Right cardiac atrium (tissue), 5 donors: Measurements from ENCODE around the gene RAB26. TPM values are rescaled to one million over a fixed set of nuclear protein-coding genes. Genes with fewer than 3 reads are reported as not detected.
"Not testable (repeated sequence)": the region's sequence is repeated elsewhere in the genome, so short reads cannot be mapped to it uniquely, and the experiment has no call there.

Experiments
- ATAC-seq, 2 donors: fragments of 200-7000 bp; cut with Tn5 transposase; one replicate each; pipeline versions ENCODE4 v1.8.0 to v1.9.1; 2020; ENCODE audit warnings: moderate library complexity in 2 of 2, mild to moderate bottlenecking in 1 of 2
- DNase-seq, 3 donors: peaks; one replicate each; pipeline ENCODE4 v3.0.0-alpha.2; 2020
- H3K27ac ChIP-seq: one replicate; pipeline ENCODE4 v1.5.1; 2013; ENCODE audit warnings: mild to moderate bottlenecking, low read length, control low read depth, moderate library complexity
- H3K27me3 ChIP-seq: one replicate; pipeline ENCODE4 v1.6.1; 2013; ENCODE audit not compliant: control insufficient read depth, insufficient read depth
- H3K4me1 ChIP-seq: one replicate; pipeline ENCODE4 v1.6.1; 2013; ENCODE audit warnings: low read length; ENCODE audit not compliant: control insufficient read depth, insufficient read depth
- H3K4me3 ChIP-seq: one replicate; pipeline ENCODE4 v1.5.1; 2013; ENCODE audit warnings: low read length, control low read depth
- H3K9me3 ChIP-seq: one replicate; pipeline ENCODE4 v1.6.1; 2013; ENCODE audit warnings: low read length; ENCODE audit not compliant: control insufficient read depth
- WGBS: extraction: QIAGEN DNeasy Blood & Tissue Kit; methylation state at CpG from one replicate; pipeline ENCODE4 v1.1.7; 2013; 5-methylcytosine and 5-hydroxymethylcytosine counted together
- intact Hi-C, 4 donors: fragments of 100-400 bp; cut with DNase I; formaldehyde crosslinking; loops; one replicate each; pipeline versions ENCODE4 v1.11.0 to v1.14.0; 2022 to 2023
- polyA plus RNA-seq: library from polyadenylated mRNA; stranded (reverse); fragments of 200-250 nt; gene quantifications from one replicate; pipeline ENCODE4 v1.2.3, GENCODE V29; 2013
- total RNA-seq, 4 donors: library from RNA; stranded (reverse); fragmentation: NEBNext Ultra II Directional; extraction: Animal tissue kit (Norgen Biotek cat#: 25700); gene quantifications; one replicate each; pipeline ENCODE4 v1.2.1, GENCODE V29; 2021
- donor health status: healthy with polysubstance abuse.
- donor health status: DM: no; HTN: yes; CAD: no.
- donor health status: DM: no; HTN: no; CAD: no.
- donor health status: DM: no; HTN: yes; CAD: no; lungs with severe emphysema.
- donor health status: DM: yes; HTN: yes; CAD: no.

RAB26 gene
- total and polyA plus RNA-seq, 5 donors: 0.24 to 0.95 (median 0.88) TPM; not detected in 1

DNA sequence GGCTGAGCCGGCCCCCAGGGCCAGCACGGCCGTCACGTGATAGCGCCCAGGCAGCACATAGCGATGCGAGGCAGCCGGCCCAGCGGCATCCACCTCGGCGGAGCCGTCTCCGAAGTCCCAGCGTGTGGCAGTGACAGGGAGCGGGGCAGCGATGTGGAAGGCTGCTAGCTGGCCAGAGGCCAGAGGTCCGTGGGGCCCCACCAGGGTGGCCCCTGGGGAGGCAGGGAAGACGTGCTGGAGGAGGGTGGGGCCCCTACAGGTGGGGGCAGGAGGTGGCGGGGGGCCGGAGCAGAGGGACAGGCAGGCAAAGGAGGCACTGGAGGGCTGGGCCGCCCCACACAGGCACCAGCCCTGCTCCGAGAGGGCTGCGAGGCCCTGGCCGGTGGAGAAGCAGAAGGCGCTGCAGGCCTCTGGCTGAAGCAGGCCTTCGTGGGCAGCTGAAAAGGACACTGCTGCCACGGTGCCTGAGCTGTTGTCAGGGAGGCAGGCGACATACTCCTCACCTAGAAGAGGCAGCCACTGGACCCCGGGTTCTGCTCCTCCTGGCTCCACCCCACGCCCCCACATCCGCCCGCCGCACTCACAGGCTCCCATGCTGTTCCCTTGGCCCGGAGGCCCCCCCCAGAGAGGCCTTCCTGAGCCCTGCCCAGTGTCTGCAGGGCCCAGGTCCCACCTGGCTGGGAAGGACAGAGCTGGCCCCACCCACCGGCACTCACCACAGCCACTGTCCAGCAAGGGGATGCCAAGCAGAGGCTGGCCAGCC lies 30.3 kb upstream of the RAB26 start:
- not testable (repeated sequence) for H3K27ac ChIP-seq
- 69% methylated on average over 26 of the region's 35 CpGs for WGBS

DNA sequence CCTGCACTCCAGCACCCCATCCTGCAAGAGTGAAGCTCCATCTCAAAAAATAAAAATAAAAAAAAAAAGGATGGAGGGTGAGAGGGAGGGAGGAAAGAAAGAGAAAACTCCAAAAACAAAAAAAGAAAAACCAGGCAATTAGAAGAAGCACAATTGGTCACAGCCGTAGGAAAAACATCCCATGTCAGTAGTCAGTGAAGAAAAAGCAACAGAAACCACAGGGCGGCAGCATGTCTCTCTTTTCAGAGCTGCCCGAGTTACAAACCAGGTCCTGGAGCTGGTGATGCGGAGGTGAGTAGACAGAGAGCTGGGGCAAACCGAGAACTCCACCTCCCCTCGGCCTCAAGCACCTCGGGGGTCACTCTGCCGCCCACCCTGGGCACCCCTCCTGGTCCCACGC lies 27.1 kb upstream of the RAB26 start:
- DNase-seq: peak in 1 of 3 donors; percentile 63
- 48% methylated on average over 9 of the region's 9 CpGs for WGBS
- H3K4me3 ChIP-seq, intact Hi-C loops, H3K4me1 ChIP-seq, ATAC-seq, H3K27me3 ChIP-seq, H3K27ac ChIP-seq, H3K9me3 ChIP-seq: not testable (repeated sequence)

More for the DNA sequence above, 30.3 kb upstream of the RAB26 start:
- ATAC-seq, H3K9me3 ChIP-seq, H3K27me3 ChIP-seq, H3K4me1 ChIP-seq, H3K4me3 ChIP-seq, intact Hi-C loops, DNase-seq: not testable (repeated sequence)

DNA sequence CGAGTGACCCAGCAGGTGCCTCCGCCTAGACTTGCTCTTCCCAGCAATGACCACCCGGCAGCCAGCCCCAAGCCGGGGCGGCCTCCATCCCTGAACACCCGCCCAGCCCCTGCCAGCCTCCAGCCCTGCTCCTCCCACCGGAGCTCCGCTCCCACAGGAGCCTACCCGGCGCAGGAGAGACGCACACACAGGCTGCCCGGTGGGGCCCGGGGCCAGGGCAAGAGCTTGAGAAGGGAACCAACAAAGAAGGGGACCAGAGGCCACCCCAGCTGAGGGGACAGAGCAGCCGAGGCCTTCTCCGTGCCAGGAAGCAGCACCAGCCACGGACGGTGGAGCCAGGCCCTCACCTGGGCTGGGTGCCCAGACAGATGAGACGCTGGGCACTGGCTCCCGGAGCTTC lies 26.6 kb upstream of the RAB26 start:
- Histone ChIP-seq H3K27ac (no peak overlapping the region), H3K4me1 (peaks cover 5% of the 10 kb centered on the region), H3K27me3 (no peaks in the 10 kb centered on the region), H3K4me3 (no peak overlapping the region), H3K9me3 (no peaks in the 10 kb centered on the region)
- DNase-seq: peak in 2 of 3 donors; percentile 74 to 76
- ATAC-seq: peak in 1 of 2 donors; percentile 1
- intact Hi-C loops: no loop called here
- WGBS: 45% methylated on average over 19 of the region's 19 CpGs

DNA sequence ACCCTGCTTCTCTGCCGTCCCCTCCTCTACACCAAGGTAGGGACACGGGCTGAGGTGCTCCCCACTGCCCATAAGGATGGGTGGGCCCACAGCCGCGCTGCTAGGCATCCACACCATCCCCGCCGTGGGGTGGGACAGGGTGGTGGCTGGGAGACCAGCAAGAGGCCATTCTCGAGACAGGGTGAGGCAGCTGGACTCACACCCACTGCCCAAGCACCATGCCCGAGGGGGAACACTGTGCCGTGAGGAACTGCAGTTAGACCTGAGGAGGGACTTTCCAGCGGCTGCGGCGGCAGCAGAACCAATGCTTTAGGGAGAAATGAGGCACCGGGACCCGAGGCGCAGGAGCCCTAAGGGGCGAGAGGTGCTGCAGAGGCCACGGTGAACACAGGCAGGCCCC lies 26.0 kb upstream of the RAB26 start:
- peak in 1 of 3 donors; percentile 64 for DNase-seq
- no peaks in the 10 kb centered on the region for H3K27me3 ChIP-seq
- H3K27ac ChIP-seq: no peak overlapping the region
- no peak overlapping the region for H3K4me3 ChIP-seq
- H3K4me1 ChIP-seq: peaks cover 10% of the 10 kb centered on the region
- intact Hi-C loops: no loop called here
- H3K9me3 ChIP-seq: no peaks in the 10 kb centered on the region
- no peak for ATAC-seq
- WGBS: 75% methylated on average over 17 of the region's 17 CpGs

DNA sequence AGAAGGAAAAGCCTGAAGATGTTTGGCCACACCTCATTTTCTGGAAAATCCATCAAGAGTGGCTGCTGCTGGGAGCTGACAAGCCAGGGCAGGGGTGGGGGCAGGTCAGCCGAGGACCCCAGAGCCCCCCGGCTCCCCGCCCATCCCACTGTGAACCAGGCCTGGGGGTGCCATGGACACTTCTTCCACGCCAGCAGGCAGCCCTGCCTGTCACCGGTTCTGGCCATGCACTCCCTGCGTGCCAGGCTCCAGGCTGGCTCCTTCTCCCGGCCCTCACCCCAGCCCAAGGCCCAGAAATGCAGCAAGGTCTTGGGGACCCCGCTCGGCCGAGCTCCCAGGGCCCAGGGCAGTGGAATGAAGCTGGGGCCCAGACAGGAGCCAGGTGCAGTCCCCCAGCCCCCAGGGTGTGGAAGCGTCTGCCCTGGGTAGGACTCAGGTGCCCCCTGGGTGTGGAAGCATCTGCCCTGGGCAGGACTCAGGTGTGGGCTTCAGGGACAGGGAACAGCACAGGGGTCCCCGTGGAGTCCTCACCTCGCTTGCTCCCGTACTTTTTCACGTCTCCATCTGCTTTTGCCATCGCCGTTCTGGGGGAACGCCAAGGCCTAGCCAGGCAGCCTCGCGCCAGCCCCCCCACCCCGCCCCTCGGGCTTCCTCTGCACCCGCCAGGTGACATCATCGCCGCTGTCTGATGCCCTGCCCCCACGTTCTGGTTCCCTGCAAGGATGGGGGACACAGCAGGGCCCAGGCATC lies 25.3 kb upstream of the RAB26 start:
- DNase-seq: peak in 1 of 3 donors; percentile 59
- ATAC-seq: peak; percentile 1 to 3
- H3K9me3 ChIP-seq, H3K4me3 ChIP-seq, H3K27me3 ChIP-seq, intact Hi-C loops: not testable (repeated sequence)
- H3K4me1 ChIP-seq: peaks cover 10% of the 10 kb centered on the region
- WGBS: 45% methylated on average over 19 of the region's 26 CpGs
- peak overlapping the region; percentile 14 for H3K27ac ChIP-seq

DNA sequence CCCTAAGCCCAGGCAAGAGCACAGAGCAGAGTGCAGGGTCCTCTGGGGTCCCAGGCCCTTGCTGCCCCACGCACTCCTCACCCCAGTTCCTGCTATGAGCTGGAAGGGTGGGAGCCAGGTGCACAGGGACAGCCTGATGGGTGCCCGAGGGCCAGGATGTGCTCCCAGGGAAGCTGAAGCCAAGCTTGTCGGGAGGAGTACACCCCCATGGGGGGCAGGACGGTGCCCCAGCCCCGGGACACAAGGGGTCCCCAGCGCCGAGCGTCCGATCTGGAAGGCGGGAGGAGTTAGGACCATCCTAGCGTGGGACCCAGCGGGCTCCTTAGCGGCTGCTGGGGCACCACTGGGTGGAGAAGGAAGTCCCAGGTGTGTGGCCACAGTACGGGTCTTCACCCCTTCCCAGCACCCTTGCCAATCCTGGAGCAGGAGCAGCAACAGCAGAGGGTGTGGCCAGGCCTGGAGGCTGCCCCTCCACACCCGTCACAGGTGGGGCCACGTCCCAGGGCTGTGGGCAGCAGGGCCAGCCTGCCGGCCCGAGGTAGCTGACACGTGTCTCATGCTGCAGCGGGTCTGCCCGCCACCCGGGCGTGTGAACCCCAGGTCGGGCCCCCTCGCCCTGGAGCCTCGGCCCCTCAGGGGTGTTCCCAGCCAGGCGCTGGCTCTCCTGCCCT lies 24.6 kb upstream of the RAB26 start:
- ATAC-seq: peak; percentile 2
- 31% methylated on average over 24 of the region's 27 CpGs for WGBS

DNA sequence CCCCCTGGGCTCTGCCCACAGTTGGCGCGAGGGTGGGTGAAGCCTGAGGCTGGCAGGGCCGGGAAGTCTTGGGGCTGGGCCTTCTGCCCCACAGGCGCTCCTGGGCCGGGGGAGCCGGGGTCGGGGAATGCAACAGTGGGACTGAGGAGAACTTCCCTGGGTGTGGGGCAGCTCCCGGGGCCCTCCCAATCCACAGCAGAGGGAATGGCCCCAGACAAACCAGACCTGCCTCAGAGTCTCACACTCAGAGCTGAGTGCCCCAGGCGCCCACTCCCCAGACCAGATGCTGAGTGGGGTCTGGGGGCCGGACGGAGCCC lies 24.1 kb upstream of the RAB26 start:
- H3K4me3 ChIP-seq, H3K27me3 ChIP-seq, intact Hi-C loops, H3K9me3 ChIP-seq: not testable (repeated sequence)
- WGBS: 4% methylated on average over 11 of the region's 11 CpGs
- Histone ChIP-seq H3K27ac (peak overlapping the region; percentile 98), H3K4me1 (peaks cover 10% of the 10 kb centered on the region)
- peak in 1 of 3 donors; percentile 75 for DNase-seq
- peak; percentile 1 to 3 for ATAC-seq

More for the DNA sequence above, 24.6 kb upstream of the RAB26 start:
- DNase-seq: peak in 1 of 3 donors; percentile 68
- H3K4me1 ChIP-seq: peaks cover 10% of the 10 kb centered on the region
- H3K27me3 ChIP-seq, intact Hi-C loops, H3K4me3 ChIP-seq, H3K9me3 ChIP-seq: not testable (repeated sequence)
- peak overlapping the region; percentile 98 for H3K27ac ChIP-seq

DNA sequence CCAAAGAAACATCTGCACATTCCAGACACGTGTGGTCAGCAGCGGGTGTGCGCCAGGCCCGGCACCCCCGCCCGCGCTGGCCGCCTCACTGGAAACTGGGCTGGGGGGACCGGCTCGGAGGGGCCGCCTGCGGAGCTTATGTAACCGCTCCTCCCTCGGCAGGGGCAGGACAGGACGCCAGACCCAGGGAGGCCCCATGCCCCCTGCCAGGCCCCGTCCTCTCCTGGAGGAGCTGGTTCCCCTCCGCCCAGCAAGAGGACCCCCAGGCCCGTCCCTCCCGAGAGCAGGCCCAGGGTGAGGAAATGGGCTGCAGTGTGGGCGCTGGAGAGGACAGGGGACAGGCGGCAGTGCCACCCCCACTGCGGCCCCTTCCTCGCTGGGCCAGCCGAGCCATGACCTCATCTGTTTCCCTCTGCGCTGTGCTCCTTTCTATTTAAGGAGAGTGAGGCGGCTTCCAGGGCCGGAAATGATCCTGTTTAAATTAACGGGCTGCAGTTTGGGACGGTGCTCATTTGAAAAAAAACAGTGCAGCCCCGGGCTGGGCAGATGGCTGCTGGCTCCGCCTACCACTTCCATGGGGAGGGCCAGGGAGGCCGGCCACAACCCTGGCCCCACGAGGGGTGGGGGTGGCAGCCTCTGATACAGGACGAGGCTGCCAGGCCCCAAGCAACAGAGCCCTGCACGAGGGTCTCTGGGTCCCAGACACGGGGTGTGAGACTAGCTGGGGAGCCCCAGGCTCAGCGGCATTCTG lies 23.6 kb upstream of the RAB26 start:
- ATAC-seq: peak; percentile 62 to 74
- DNase-seq: peak; percentile 81 to 92 (median 89)
- Histone ChIP-seq H3K4me1 (peaks cover 10% of the 10 kb centered on the region), H3K27ac (peak overlapping the region; percentile 98)
- WGBS: 2% methylated on average over 37 of the region's 37 CpGs
- H3K9me3 ChIP-seq, H3K27me3 ChIP-seq, H3K4me3 ChIP-seq, intact Hi-C loops: not testable (repeated sequence)

DNA sequence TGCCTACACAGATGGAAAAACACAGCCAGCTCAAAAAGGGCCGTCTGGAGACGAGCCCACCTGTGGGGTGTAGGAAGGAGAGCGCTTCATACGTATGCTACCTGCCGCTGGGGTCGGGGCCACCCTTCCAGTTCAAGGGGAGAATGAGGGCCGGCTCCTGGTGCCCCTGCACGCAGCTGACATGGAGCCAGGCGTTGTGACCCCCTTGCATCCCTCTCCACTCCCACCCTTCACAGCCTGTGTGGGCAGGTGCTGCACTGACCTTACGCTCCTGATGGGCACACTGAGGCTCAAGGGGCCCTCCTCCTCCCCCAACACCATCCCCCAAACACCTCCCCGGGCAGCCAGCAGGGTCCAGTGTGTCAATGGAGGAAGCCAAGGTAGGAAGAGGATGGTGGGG lies 22.8 kb upstream of the RAB26 start:
- intact Hi-C loops, H3K27me3 ChIP-seq, ATAC-seq, H3K9me3 ChIP-seq, H3K4me3 ChIP-seq: not testable (repeated sequence)
- DNase-seq: peak in 2 of 3 donors; percentile 64
- Histone ChIP-seq H3K27ac (peak overlapping the region; percentile 98), H3K4me1 (peaks cover 10% of the 10 kb centered on the region)
- 35% methylated on average over 11 of the region's 11 CpGs for WGBS

DNA sequence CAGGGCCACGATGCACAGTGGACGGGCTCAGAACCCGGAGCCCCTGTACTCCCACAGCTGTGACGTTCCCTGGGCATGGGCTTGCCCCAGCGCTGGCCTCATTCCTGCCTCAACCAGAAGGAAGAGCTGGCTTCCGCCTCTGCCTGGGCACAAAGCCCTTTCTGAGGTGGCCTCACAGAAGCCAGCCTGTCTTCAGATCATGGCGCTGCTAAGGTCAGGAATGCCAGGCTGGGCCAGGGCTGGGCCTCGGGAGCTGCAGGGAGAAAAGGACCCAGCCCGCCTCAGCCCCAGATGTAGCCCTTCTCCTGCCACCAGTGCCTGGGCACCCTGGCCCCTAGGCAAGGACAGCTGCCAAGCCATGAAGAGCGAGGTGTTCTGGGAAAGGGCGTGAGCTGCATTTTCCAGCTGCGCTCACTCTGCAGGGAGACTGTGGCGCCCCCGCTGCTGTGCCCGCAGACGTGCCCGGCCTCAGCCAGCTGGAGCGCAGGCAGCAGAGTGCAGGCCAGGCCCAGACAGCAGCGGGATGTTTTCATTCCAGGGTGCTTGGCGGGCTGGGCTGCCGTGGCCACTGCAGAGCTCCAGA lies 22.2 kb upstream of the RAB26 start:
- intact Hi-C loops, H3K4me3 ChIP-seq, H3K9me3 ChIP-seq, H3K27me3 ChIP-seq: not testable (repeated sequence)
- ATAC-seq (peak; percentile 1 to 12), DNase-seq (peak in 2 of 3 donors; percentile 79 to 84)
- peak overlapping the region; percentile 63 for H3K27ac ChIP-seq
- WGBS: 36% methylated on average over 21 of the region's 21 CpGs
- peaks cover 10% of the 10 kb centered on the region for H3K4me1 ChIP-seq
